ELF-1 (cell line): Measurements from ENCODE around the gene RPL22L1.
"Not testable (repeated sequence)": the region's sequence is repeated elsewhere in the genome, so short reads cannot be mapped to it uniquely, and the experiment has no call there.

Experiments
- DNase-seq: peaks from one replicate; pipeline ENCODE4 v3.0.0-alpha.2; 2016; ENCODE audit warnings: low read depth, low spot score

The RPL22L1 gene

GRCh38 chr3:170869645-170870593 is at the start of gene RPL22L1:
Gene RPL22L1 (minus strand): TSS chr3:170870195. CDS start chr3:170870167, 28 bp downstream.
- peak; percentile 97 for DNase-seq

DNA sequence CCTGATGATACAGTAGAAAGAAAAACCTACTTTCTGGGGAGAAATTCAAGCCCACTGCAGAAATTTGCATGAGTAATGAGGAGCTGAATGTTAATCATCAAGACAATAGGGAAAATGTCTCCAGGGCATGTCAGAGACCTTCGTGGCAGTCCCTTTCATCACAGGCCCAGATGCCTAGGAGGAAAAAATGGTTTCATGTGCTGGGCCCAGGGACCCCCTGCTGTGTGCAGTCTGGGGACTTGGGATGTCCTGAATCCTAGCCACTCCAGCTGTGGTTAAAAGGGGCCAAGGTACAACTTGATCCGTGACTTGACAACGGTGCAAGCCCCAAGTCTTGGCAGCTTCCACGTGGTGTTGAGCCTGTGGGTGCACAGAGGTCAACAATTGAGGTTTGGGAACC is 48.7 kb upstream of the RPL22L1 start:
- no peak for DNase-seq

DNA sequence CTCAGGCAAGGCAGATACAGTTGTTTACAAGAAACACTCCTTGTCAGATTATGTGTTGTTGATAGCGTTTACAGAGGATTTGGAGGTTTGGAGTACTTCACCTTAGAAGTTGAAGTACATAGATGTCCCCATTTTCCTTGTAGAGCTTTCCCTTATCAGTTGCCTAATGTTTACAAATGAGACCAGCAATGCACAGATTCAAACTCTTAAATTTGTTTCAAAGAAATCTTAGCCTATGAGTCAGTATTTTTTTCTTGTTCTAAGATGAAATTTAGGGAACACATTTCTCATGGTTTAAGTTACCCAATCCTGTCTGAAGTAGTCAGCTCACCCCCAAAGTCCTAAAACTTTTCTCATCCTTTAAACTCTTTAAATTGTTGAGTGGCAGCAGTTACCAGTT is 44.7 kb upstream of the RPL22L1 start:
- no peak for DNase-seq

DNA sequence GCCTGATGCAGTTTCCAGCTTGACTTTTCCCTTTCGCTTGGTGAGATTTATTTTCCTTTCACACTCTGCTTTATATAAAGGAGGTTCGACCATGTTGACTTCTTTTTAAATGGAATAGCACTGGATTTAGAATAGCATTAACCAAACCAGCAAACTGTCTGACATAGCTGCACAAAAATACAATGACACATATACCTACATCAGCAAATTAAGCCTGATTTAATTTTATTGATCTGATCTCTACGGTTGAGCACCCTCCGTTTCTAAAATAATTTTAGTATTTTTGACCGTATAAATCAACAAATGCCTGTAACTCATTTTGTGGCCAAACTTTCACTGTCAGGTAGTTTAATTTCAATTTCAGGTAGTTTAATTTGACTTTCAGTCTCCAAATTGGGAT is 44.2 kb upstream of the RPL22L1 start:
- DNase-seq, result no peak

- no peak for DNase-seq
Measured at GRCh38 chr3:170911051-170911450, 41.1 kb upstream of the RPL22L1 start.

- DNase-seq, result no peak
Measured at GRCh38 chr3:170910542-170910941, 40.5 kb upstream of the RPL22L1 start.

GRCh38 chr3:170909129-170909903 is 39.3 kb upstream of the RPL22L1 start:
- DNase-seq, result no peak

GRCh38 chr3:170908235-170909116 is 38.5 kb upstream of the RPL22L1 start, which contains the start of gene EIF5A2:
Gene EIF5A2 (minus strand): TSS chr3:170908637. CDS start chr3:170907806, 831 bp downstream.
- peak; percentile 96 for DNase-seq

DNA sequence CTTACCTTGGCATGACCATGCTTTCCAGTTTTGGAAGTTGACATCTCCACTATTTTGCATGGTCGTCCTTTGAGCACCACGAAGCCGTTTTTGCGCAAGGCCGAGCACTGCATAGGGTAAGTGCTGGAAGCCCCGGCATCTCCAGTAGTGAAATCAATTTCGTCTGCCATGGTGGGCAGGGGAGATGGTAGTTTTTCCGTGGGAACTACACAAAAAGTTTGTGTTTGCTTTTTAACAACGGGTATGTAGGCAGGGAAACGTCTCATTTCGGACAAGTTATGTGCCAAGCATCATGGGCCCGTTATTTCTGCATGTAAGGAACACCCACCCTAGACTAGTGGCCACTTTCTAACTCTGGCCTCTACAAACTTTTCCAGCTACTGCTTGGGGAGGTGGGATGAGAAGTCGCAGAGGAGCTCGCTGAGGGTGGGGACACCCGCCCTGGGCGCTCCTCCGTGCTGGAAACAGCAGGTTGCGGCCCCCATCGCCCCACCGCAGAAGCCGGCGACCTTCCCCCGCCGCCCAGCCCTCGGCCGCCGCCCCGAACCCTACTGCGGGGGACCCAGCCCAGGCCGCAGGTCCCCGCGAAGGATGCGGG is 37.7 kb upstream of the RPL22L1 start:
- DNase-seq, result peak; percentile 20

DNA sequence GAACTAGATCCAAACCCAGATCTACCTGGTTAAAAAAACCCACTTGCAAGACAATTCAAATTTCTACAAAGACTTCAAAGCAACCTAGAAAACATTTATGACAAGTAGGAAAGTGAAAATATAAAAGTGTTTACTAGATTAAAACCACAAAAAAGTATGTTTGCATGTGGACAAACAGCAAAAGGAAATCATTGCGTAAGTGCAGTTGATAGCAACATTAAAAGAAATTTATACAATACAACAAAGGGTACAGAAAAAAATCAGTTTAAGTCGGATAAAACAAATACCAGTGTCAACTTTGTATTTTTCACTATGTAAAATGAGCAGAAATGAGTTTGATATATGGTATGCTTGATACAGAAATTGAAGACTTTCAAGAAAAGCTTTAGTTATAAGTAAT is 35.9 kb upstream of the RPL22L1 start:
- DNase-seq, result no peak

DNA sequence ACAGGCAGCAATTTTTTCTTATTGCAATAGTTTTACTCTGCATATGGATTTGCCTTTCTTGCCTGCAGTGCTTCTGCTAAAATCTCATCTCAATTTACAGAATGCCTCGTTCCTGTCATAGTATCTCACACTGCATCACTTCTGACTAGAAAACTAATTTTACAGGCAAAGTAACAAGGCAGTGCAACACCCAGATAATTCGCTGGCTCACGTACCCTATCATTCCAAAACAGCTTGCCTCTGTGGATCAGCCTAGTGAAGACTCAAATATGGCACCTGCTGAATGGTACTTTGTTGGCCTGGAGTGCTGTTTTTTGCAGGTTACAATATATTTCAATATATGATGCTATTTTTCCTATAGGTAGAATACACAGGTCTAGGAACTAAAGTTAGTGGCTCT is 33.1 kb upstream of the RPL22L1 start:
- no peak for DNase-seq

- no peak for DNase-seq
Measured at GRCh38 chr3:170899455-170899854, 29.5 kb upstream of the RPL22L1 start.

DNA sequence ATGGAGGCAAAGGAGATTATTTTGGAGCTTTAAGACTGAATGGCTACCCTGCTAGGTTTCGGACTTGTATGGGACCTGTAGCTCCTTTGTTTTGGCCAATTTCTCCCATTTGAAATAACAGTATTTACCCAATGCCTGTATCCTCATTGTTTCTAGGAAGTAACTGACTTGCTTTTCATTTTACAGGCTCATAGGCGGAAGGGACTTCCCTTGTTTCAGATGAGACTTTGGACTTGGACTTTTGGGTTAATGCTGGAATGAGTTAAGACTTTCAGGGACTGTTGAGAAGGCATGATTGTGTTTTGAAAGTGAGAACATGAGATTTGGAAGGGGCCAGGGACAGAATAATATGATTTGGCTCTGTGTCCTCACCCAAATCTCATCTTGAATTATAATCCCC is 28.0 kb upstream of the RPL22L1 start:
- DNase-seq, result no peak

GRCh38 chr3:170897199-170897598 is 27.2 kb upstream of the RPL22L1 start:
- not testable (repeated sequence) for DNase-seq

- DNase-seq, result no peak
Measured at GRCh38 chr3:170896781-170897180, 26.8 kb upstream of the RPL22L1 start.

DNA sequence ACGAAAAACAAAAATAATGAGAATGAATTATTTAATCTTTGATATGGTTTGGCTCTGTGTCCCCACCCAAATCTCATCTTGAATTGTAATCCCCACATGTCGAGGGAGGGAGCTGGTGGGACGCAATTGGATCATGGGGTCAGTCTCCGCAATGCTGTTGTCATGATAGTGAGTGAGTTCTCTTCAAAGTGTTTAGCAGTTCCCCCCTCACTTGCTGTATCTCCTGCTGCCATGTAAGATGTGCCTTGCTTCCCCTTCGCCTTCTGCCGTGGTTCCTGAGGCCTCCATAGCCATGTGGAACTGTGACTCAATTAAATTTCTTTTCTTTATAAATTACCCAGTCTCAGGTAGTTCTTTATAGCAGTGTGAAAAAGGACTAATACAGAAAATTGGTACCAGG is 26.3 kb upstream of the RPL22L1 start:
- not testable (repeated sequence) for DNase-seq

DNA sequence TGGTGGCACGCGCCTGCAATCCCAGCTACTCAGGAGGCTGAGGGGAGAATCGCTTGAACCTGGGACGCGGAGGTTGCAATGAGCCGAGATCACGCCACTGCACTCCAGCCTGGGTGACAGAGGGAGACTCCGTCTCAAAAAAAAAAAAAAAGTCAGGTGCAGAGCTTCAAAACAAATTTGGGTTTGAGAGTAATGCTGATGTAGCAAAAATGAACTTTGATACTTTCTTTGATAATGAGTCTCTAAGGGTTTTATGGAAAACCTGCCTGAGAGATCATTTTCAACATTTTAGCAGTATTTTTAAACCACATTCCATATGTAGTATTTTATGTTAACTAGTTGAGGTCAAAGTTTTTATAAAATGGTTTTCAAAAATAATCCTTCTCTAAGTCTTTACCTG is 23.9 kb upstream of the RPL22L1 start:
- no peak for DNase-seq

GRCh38 chr3:170889630-170890029 is 19.6 kb upstream of the RPL22L1 start:
- no peak for DNase-seq

DNA sequence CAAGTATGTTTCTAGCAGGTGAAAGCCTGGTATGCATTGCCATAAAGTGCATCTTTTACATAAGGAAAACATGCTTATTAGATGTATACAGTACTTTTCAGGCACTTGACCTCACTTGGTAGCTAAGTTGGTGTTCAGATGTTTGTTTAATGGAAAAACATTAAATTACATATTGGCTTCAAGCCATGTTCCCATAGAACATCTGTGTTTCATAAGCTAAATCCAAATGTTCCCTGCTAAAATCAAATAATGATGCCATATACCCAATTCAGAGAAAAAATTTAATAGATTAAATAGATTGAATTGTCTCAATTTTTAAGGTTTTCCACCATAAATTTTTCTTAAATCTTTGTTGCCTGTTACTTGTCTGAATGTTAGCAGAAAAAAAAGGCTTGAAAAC is 19.1 kb upstream of the RPL22L1 start:
- no peak for DNase-seq

DNA sequence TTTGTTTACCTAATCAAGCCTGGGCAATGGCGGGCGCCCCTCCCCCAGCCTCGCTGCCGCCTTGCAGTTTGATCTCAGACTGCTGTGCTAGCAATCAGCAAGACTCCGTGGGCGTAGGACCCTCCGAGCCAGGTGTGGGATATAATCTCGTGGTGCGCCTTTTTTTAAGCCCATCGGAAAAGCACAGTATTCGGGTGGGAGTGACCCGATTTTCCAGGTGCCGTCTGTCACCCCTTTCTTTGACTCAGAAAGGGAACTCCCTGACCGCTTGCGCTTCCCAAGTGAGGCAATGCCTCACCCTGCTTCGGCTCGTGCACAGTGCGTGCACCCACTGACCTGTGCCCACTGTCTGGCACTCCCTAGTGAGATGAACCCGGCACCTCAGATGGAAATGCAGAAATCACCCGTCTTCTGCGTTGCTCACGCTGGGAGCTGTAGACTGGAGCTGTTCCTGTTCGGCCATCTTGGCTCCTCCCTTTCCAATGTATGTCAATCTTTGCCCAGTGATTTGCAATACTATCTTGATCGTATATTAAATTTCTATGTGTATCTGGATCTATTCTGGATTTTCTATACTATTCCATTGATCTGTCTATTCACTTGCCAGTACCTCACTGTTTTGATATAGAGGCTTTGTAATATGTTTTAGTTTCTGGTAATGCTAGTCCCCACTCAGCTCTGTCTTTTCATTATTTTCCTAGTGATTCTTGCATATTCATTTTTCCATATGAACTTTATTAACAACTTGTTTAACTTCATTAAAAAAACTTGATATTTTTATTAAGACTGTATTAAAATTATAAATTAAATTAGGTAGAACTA is 14.3 kb upstream of the RPL22L1 start:
- DNase-seq, result not testable (repeated sequence)
